ENCODE data around the gene HADHA.

Gene HADHA

DNA sequence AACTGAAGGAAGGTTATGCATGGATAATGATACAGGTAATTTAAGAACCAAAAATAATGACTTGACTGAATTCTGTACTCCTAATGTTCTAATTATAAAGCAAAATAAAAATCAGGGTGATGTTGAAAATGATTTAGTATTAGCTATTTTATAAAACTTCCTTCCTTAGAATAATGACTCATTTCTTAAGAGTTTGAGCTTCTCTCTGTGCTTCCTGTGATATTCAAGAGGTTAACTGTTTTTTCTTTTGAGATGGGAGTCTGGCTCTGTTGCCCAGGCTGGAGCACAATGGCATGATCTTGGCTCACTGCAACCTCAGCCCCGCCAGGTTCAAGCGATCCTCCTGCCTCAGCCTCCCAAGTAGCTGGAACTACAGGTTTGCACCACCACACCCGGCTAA lies 14.8 kb downstream of the HADHA start:
- Histone ChIP-seq H3K4me2 (ENCODE audit: low read depth, low read length) (no peak overlapping the region), H3K9me2 (replicated peaks; ENCODE audit: insufficient read depth, low read length) (no peaks in the 10 kb centered on the region), H3K9me3 (replicated peaks; ENCODE audit: insufficient read depth, low read length) (no peaks in the 10 kb centered on the region), H3K4me1 (ENCODE audit: low read length) (no peaks in the 10 kb centered on the region), H3K9ac (ENCODE audit: low read length) (no peak overlapping the region), H3K4me3 (ENCODE audit: low read length) (no peak overlapping the region), H3K27me3 (replicated peaks; ENCODE audit: insufficient read depth, low read length) (no peaks in the 10 kb centered on the region), H3F3A (ENCODE audit: insufficient read depth, low read length) (no peaks in the 10 kb centered on the region), H4K20me1 (ENCODE audit: insufficient read depth, low read length) (no peaks in the 10 kb centered on the region), H3K27ac (ENCODE audit: low read length) (no peak overlapping the region), H2AFZ (ENCODE audit: low read length) (no peak overlapping the region), H3K79me2 (ENCODE audit: low read length) (peaks cover 3% of the 10 kb centered on the region; the same call in 1 of the 2 replicates), H3K36me3 (replicated peaks; ENCODE audit: insufficient read depth, low read length) (peaks cover 26% of the 10 kb centered on the region)
- TF ChIP-seq EZH2phosphoT487 (IDR thresholded peaks at IDR 0.05; ENCODE audit: low read length) = no peak
- TF ChIP-seq, protein P1, sequence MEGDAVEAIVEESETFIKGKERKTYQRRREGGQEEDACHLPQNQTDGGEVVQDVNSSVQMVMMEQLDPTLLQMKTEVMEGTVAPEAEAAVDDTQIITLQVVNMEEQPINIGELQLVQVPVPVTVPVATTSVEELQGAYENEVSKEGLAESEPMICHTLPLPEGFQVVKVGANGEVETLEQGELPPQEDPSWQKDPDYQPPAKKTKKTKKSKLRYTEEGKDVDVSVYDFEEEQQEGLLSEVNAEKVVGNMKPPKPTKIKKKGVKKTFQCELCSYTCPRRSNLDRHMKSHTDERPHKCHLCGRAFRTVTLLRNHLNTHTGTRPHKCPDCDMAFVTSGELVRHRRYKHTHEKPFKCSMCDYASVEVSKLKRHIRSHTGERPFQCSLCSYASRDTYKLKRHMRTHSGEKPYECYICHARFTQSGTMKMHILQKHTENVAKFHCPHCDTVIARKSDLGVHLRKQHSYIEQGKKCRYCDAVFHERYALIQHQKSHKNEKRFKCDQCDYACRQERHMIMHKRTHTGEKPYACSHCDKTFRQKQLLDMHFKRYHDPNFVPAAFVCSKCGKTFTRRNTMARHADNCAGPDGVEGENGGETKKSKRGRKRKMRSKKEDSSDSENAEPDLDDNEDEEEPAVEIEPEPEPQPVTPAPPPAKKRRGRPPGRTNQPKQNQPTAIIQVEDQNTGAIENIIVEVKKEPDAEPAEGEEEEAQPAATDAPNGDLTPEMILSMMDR (IDR thresholded peaks at IDR 0.05; ENCODE audit: low read length) = no peak
- TF ChIP-seq EZH2 (optimal IDR thresholded peaks at IDR 0.05; ENCODE audit: low read depth, low read length) = no peak
- no peak for DNase-seq

GRCh38 chr2:26224095-26224494 lies 20.3 kb downstream of the HADHA start:
- H3K36me3 ChIP-seq (replicated peaks; ENCODE audit: insufficient read depth, low read length) = peaks cover 3% of the 10 kb centered on the region
- TF ChIP-seq EZH2phosphoT487 (IDR thresholded peaks at IDR 0.05; ENCODE audit: low read length) (no peak), EZH2 (optimal IDR thresholded peaks at IDR 0.05; ENCODE audit: low read depth, low read length) (no peak)
- TF ChIP-seq, protein P1 (IDR thresholded peaks at IDR 0.05; ENCODE audit: low read length) = no peak
- no peaks in the 10 kb centered on the region for H3K27me3 ChIP-seq (replicated peaks; ENCODE audit: insufficient read depth, low read length)
- no peak overlapping the region for H3K27ac ChIP-seq (ENCODE audit: low read length)
- H3K4me1 ChIP-seq (ENCODE audit: low read length) = no peaks in the 10 kb centered on the region
- no peak overlapping the region for H3K4me3 ChIP-seq (ENCODE audit: low read length)
- H3K79me2 ChIP-seq (ENCODE audit: low read length) = peaks cover 3% of the 10 kb centered on the region; the same call in 1 of the 2 replicates
- no peaks in the 10 kb centered on the region for H3F3A ChIP-seq (ENCODE audit: insufficient read depth, low read length)
- H3K4me2 ChIP-seq (ENCODE audit: low read depth, low read length) = no peak overlapping the region
- H3K9me3 ChIP-seq (replicated peaks; ENCODE audit: insufficient read depth, low read length) = no peaks in the 10 kb centered on the region
- no peak overlapping the region for H3K9ac ChIP-seq (ENCODE audit: low read length)
- DNase-seq = no peak
- no peaks in the 10 kb centered on the region for H3K9me2 ChIP-seq (replicated peaks; ENCODE audit: insufficient read depth, low read length)
- no peak overlapping the region for H2AFZ ChIP-seq (ENCODE audit: low read length)
- H4K20me1 ChIP-seq (ENCODE audit: insufficient read depth, low read length) = no peaks in the 10 kb centered on the region

- H3K79me2 ChIP-seq (ENCODE audit: low read length) = peaks cover 3% of the 10 kb centered on the region; the same call in 1 of the 2 replicates
- H3K9me3 ChIP-seq (replicated peaks; ENCODE audit: insufficient read depth, low read length) = no peaks in the 10 kb centered on the region
- H3K27me3 ChIP-seq (replicated peaks; ENCODE audit: insufficient read depth, low read length) = no peaks in the 10 kb centered on the region
- H3K4me3 ChIP-seq (ENCODE audit: low read length) = no peak overlapping the region
- DNase-seq = no peak
- no peak overlapping the region for H3K27ac ChIP-seq (ENCODE audit: low read length)
- no peak overlapping the region for H3K9ac ChIP-seq (ENCODE audit: low read length)
- no peaks in the 10 kb centered on the region; the same call in 1 of the 2 replicates for H3K36me3 ChIP-seq (replicated peaks; ENCODE audit: insufficient read depth, low read length)
- no peaks in the 10 kb centered on the region for H3F3A ChIP-seq (ENCODE audit: insufficient read depth, low read length)
- no peaks in the 10 kb centered on the region for H3K4me1 ChIP-seq (ENCODE audit: low read length)
- H3K9me2 ChIP-seq (replicated peaks; ENCODE audit: insufficient read depth, low read length) = no peaks in the 10 kb centered on the region
- TF ChIP-seq, protein P1 (IDR thresholded peaks at IDR 0.05; ENCODE audit: low read length) = no peak
- TF ChIP-seq EZH2phosphoT487 (IDR thresholded peaks at IDR 0.05; ENCODE audit: low read length) = no peak
- TF ChIP-seq EZH2 (optimal IDR thresholded peaks at IDR 0.05; ENCODE audit: low read depth, low read length) = no peak
- H3K4me2 ChIP-seq (ENCODE audit: low read depth, low read length) = no peak overlapping the region
- H4K20me1 ChIP-seq (ENCODE audit: insufficient read depth, low read length) = no peaks in the 10 kb centered on the region
- no peak overlapping the region for H2AFZ ChIP-seq (ENCODE audit: low read length)
These were observed 21.4 kb downstream of the HADHA start for GRCh38 chr2:26223018-26223417.
